HG02588 (cell line): ENCODE data around the gene MED4.

Experiments used
- ATAC-seq: cut with Tn5 transposase; IDR thresholded peaks from one replicate; pipeline ENCODE4 v1.9.1; 2021; ENCODE audit warnings: mild to moderate bottlenecking, moderate library complexity; ENCODE audit not compliant: unreplicated experiment

The MED4 gene

GRCh38 chr13:48094781-48095502 lies at the start of gene MED4:
Gene MED4 (minus strand): TSS chr13:48095104. CDS start chr13:48095078, 26 bp downstream.
- peak; percentile 94 for ATAC-seq

GRCh38 chr13:48144413-48145035 lies 49.6 kb upstream of the MED4 start:
- ATAC-seq, result no peak

GRCh38 chr13:48142436-48142835 lies 47.5 kb upstream of the MED4 start:
- peak; percentile 76 for ATAC-seq

- ATAC-seq, result no peak
Observed at GRCh38 chr13:48138270-48138669, 43.4 kb upstream of the MED4 start.

- no peak for ATAC-seq
Observed at GRCh38 chr13:48132961-48133360, 38.1 kb upstream of the MED4 start.

- no peak for ATAC-seq
Observed at GRCh38 chr13:48131533-48131932, 36.6 kb upstream of the MED4 start.

- peak; percentile 71 for ATAC-seq
Observed at GRCh38 chr13:48126944-48127830, 32.3 kb upstream of the MED4 start.

- no peak for ATAC-seq
Observed at GRCh38 chr13:48125794-48126228, 30.9 kb upstream of the MED4 start.

GRCh38 chr13:48123812-48124211 lies 28.9 kb upstream of the MED4 start:
- no peak for ATAC-seq

GRCh38 chr13:48121733-48122132 lies 26.8 kb upstream of the MED4 start:
- no peak for ATAC-seq

GRCh38 chr13:48120241-48120640 lies 25.3 kb upstream of the MED4 start:
- no peak for ATAC-seq

GRCh38 chr13:48118030-48118429 lies 23.1 kb upstream of the MED4 start:
- no peak for ATAC-seq

- ATAC-seq, result no peak
Observed at GRCh38 chr13:48116808-48117207, 21.9 kb upstream of the MED4 start.

GRCh38 chr13:48113756-48114130 lies 18.8 kb upstream of the MED4 start:
- no peak for ATAC-seq

GRCh38 chr13:48112896-48113755 lies 18.2 kb upstream of the MED4 start:
- no peak for ATAC-seq

- no peak for ATAC-seq
Observed at GRCh38 chr13:48110931-48111721, 16.2 kb upstream of the MED4 start.

- ATAC-seq, result no peak
Observed at GRCh38 chr13:48110132-48110868, 15.4 kb upstream of the MED4 start.

GRCh38 chr13:48108106-48108505 lies 13.2 kb upstream of the MED4 start:
- no peak for ATAC-seq

- no peak for ATAC-seq
Observed at GRCh38 chr13:48097793-48098192, 2.9 kb upstream of the MED4 start.
